ENCODE measurements around the gene DNAH9.

Gene DNAH9

GRCh38 chr17:11720816-11721215 is 122.5 kb downstream of the DNAH9 start:
- Mint-ChIP-seq H3K27me3 (no peaks in the 10 kb centered on the region), H3K4me1 (ENCODE audit: low read depth) (no peaks in the 10 kb centered on the region), H3K27ac (no peak overlapping the region), H3K9me3 (peaks cover 24% of the 10 kb centered on the region), H3K4me3 (no peak overlapping the region), H3K36me3 (ENCODE audit: low read depth) (no peaks in the 10 kb centered on the region)
- intact Hi-C loops (cut with micrococcal nuclease) = no loop called here

GRCh38 chr17:11730747-11731146 is 132.5 kb downstream of the DNAH9 start:
- Mint-ChIP-seq H3K4me3 (no peak overlapping the region), H3K4me1 (ENCODE audit: low read depth) (no peaks in the 10 kb centered on the region), H3K9me3 (peaks cover 9% of the 10 kb centered on the region), H3K36me3 (ENCODE audit: low read depth) (no peaks in the 10 kb centered on the region), H3K27ac (no peak overlapping the region), H3K27me3 (no peaks in the 10 kb centered on the region)
- intact Hi-C loops (cut with micrococcal nuclease) = no loop called here

GRCh38 chr17:11736613-11737312 is 138.5 kb downstream of the DNAH9 start:
- Mint-ChIP-seq H3K27me3 (no peaks in the 10 kb centered on the region), H3K36me3 (ENCODE audit: low read depth) (no peaks in the 10 kb centered on the region), H3K27ac (no peak overlapping the region), H3K4me3 (no peak overlapping the region), H3K9me3 (peaks cover 9% of the 10 kb centered on the region), H3K4me1 (ENCODE audit: low read depth) (no peaks in the 10 kb centered on the region)
- intact Hi-C loops (cut with micrococcal nuclease) = no loop called here

DNA sequence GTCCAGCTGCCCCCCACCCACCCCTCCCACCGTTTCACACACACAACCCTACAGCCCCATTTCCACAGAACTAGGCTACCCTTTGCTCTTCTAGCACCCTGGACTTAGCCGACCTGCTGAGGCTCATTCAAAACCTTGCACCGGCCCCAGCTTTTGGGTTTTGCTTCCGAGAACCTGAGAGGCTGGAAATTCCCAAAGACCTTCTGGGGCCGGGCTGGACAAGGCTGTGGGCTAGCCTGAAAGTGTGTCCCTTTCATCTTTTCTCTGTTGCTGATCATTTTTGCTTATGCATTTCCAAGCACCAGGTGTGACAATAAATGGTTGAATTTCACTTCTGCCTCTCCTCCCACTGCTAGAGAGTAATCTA is 139.0 kb downstream of the DNAH9 start:
- Mint-ChIP-seq H3K27ac (no peak overlapping the region), H3K9me3 (peaks cover 9% of the 10 kb centered on the region), H3K36me3 (ENCODE audit: low read depth) (no peaks in the 10 kb centered on the region), H3K4me3 (no peak overlapping the region), H3K27me3 (no peaks in the 10 kb centered on the region), H3K4me1 (ENCODE audit: low read depth) (no peaks in the 10 kb centered on the region)
- intact Hi-C loops (cut with micrococcal nuclease) = no loop called here

- peaks cover 8% of the 10 kb centered on the region for H3K9me3 Mint-ChIP-seq
- no peak overlapping the region for H3K4me3 Mint-ChIP-seq
- H3K27ac Mint-ChIP-seq = no peak overlapping the region
- no peaks in the 10 kb centered on the region for H3K4me1 Mint-ChIP-seq (ENCODE audit: low read depth)
- intact Hi-C loops (cut with micrococcal nuclease) = no loop called here
- no peaks in the 10 kb centered on the region for H3K27me3 Mint-ChIP-seq
- H3K36me3 Mint-ChIP-seq (ENCODE audit: low read depth) = no peaks in the 10 kb centered on the region
Measured at GRCh38 chr17:11738151-11738550, 139.9 kb downstream of the DNAH9 start.

DNA sequence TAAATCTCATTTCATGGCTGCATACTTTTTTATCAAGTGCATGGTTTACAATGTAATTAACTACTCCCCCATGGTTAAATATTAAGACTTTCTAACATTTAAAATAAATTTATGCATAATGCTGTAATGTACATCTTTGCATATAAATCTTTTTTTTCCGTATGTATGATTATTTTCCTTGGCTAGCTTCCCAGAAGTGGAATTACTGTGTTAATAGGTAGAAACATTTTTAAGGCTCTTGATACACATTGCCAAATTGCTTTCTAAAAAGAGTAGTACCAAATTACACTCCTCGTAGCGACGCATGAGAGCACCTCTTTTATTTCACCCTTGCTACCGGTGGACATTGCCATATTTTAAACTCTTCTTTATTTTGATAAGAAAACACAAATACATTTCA is 141.1 kb downstream of the DNAH9 start:
- intact Hi-C loops (cut with micrococcal nuclease) = no loop called here
- Mint-ChIP-seq H3K27ac (no peak overlapping the region), H3K4me1 (ENCODE audit: low read depth) (no peaks in the 10 kb centered on the region), H3K4me3 (no peak overlapping the region), H3K36me3 (ENCODE audit: low read depth) (no peaks in the 10 kb centered on the region), H3K9me3 (peaks cover 15% of the 10 kb centered on the region), H3K27me3 (no peaks in the 10 kb centered on the region)

- intact Hi-C loops (cut with micrococcal nuclease) = no loop called here
- Mint-ChIP-seq H3K27me3 (no peaks in the 10 kb centered on the region), H3K9me3 (peaks cover 20% of the 10 kb centered on the region), H3K4me1 (ENCODE audit: low read depth) (no peaks in the 10 kb centered on the region), H3K4me3 (no peak overlapping the region), H3K36me3 (ENCODE audit: low read depth) (no peaks in the 10 kb centered on the region), H3K27ac (no peak overlapping the region)
Measured at GRCh38 chr17:11739848-11740247, 141.6 kb downstream of the DNAH9 start.

GRCh38 chr17:11742886-11743285 is 144.6 kb downstream of the DNAH9 start:
- Mint-ChIP-seq H3K4me3 (no peak overlapping the region), H3K36me3 (ENCODE audit: low read depth) (no peaks in the 10 kb centered on the region), H3K27me3 (no peaks in the 10 kb centered on the region), H3K27ac (no peak overlapping the region), H3K4me1 (ENCODE audit: low read depth) (no peaks in the 10 kb centered on the region), H3K9me3 (peaks cover 44% of the 10 kb centered on the region)
- intact Hi-C loops (cut with micrococcal nuclease) = no loop called here

DNA sequence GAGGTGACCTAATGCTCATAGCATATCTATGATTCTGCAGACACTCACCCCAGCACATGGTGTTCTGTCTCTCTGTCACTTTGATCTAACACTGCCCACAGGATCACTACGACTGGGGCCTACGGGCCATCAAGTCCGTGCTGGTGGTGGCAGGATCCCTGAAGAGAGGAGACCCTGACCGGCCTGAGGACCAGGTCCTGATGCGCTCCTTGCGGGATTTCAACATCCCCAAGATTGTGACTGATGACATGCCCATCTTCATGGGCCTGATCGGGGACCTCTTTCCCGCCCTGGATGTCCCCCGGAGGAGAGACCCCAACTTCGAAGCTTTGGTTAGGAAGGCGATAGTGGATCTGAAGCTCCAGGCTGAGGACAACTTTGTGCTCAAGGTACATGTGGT is 146.4 kb downstream of the DNAH9 start:
- Mint-ChIP-seq H3K27ac (no peak overlapping the region), H3K27me3 (no peaks in the 10 kb centered on the region), H3K36me3 (ENCODE audit: low read depth) (no peaks in the 10 kb centered on the region), H3K9me3 (peaks cover 44% of the 10 kb centered on the region), H3K4me1 (ENCODE audit: low read depth) (no peaks in the 10 kb centered on the region), H3K4me3 (no peak overlapping the region)
- intact Hi-C loops (cut with micrococcal nuclease) = no loop called here

DNA sequence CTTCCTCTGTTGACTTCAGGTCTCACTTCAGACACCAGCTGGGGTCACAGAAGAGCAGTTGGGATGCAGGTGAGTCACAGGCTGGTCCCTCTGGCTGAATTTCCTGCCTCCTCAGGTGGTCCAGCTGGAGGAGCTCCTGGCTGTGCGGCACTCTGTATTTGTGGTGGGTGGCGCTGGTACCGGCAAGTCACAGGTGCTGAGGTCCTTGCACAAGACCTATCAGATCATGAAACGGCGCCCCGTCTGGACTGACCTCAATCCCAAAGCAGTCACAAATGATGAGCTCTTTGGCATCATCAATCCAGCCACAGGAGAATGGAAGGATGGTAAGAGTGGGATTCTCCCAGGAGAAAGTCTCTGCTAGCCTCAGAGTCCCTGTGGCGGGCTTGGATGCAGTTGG is 149.2 kb downstream of the DNAH9 start:
- H3K27me3 Mint-ChIP-seq = no peaks in the 10 kb centered on the region
- H3K9me3 Mint-ChIP-seq = peaks cover 53% of the 10 kb centered on the region
- H3K36me3 Mint-ChIP-seq (ENCODE audit: low read depth) = no peaks in the 10 kb centered on the region

GRCh38 chr17:11757815-11758214 is 159.5 kb downstream of the DNAH9 start:
- no peaks in the 10 kb centered on the region for H3K36me3 Mint-ChIP-seq (ENCODE audit: low read depth)
- peaks cover 50% of the 10 kb centered on the region for H3K9me3 Mint-ChIP-seq
- intact Hi-C loops (cut with micrococcal nuclease) = no loop called here
- H3K27me3 Mint-ChIP-seq = no peaks in the 10 kb centered on the region
- no peaks in the 10 kb centered on the region for H3K4me1 Mint-ChIP-seq (ENCODE audit: low read depth)
- no peak overlapping the region for H3K27ac Mint-ChIP-seq
- no peak overlapping the region for H3K4me3 Mint-ChIP-seq

More for the DNA sequence above, 149.2 kb downstream of the DNAH9 start:
- H3K4me3 Mint-ChIP-seq = no peak overlapping the region
- no peak overlapping the region for H3K27ac Mint-ChIP-seq
- intact Hi-C loops (cut with micrococcal nuclease) = no loop called here
- H3K4me1 Mint-ChIP-seq (ENCODE audit: low read depth) = no peaks in the 10 kb centered on the region

- H3K9me3 Mint-ChIP-seq = peaks cover 51% of the 10 kb centered on the region
- H3K4me3 Mint-ChIP-seq = no peak overlapping the region
- no peak overlapping the region for H3K27ac Mint-ChIP-seq
- no peaks in the 10 kb centered on the region for H3K36me3 Mint-ChIP-seq (ENCODE audit: low read depth)
- no peaks in the 10 kb centered on the region for H3K27me3 Mint-ChIP-seq
- intact Hi-C loops (cut with micrococcal nuclease) = no loop called here
- H3K4me1 Mint-ChIP-seq (ENCODE audit: low read depth) = no peaks in the 10 kb centered on the region
Measured at GRCh38 chr17:11768106-11768505, 169.8 kb downstream of the DNAH9 start.

DNA sequence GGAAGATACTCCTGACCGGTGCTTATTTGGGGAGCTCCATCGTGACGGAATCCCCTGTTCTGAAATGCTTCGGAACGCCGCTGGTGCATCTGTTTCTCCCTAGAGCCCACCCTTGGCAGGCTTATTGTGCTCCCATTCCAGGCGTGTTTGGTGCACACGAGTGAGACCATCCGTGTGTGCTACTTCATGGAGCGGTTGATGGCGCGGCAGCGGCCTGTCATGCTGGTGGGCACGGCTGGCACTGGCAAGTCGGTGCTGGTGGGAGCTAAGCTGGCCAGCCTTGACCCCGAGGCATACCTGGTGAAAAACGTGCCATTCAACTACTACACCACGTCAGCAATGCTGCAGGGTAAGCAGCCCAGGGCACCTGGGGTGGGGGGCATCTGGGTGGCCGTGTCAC is 170.7 kb downstream of the DNAH9 start:
- H3K27ac Mint-ChIP-seq = no peak overlapping the region
- no peaks in the 10 kb centered on the region for H3K27me3 Mint-ChIP-seq
- intact Hi-C loops (cut with micrococcal nuclease) = no loop called here
- no peaks in the 10 kb centered on the region for H3K36me3 Mint-ChIP-seq (ENCODE audit: low read depth)
- peaks cover 42% of the 10 kb centered on the region for H3K9me3 Mint-ChIP-seq
- H3K4me1 Mint-ChIP-seq (ENCODE audit: low read depth) = no peaks in the 10 kb centered on the region
- no peak overlapping the region for H3K4me3 Mint-ChIP-seq

DNA sequence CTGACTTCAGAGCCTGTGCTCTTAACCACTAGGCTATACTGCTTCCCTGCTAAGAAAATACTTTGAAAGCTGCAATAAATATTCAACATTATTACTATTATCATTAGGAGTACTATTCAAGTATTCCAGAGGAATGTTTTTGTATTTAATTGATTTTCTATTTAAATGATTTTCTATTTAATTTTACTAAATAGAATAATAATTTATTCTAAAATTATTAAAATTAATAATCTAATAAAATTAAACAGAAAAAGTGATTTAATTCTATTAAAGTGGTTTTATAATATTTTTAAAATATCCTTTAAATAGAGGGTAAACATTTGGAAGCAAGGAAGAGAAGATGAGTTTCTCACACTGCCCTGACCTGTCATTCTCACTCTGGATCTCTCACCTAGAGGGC is 173.8 kb downstream of the DNAH9 start:
- Mint-ChIP-seq H3K27ac (no peak overlapping the region), H3K9me3 (peaks cover 32% of the 10 kb centered on the region), H3K4me3 (no peak overlapping the region), H3K36me3 (ENCODE audit: low read depth) (no peaks in the 10 kb centered on the region), H3K4me1 (ENCODE audit: low read depth) (no peaks in the 10 kb centered on the region), H3K27me3 (no peaks in the 10 kb centered on the region)
- intact Hi-C loops (cut with micrococcal nuclease) = no loop called here

DNA sequence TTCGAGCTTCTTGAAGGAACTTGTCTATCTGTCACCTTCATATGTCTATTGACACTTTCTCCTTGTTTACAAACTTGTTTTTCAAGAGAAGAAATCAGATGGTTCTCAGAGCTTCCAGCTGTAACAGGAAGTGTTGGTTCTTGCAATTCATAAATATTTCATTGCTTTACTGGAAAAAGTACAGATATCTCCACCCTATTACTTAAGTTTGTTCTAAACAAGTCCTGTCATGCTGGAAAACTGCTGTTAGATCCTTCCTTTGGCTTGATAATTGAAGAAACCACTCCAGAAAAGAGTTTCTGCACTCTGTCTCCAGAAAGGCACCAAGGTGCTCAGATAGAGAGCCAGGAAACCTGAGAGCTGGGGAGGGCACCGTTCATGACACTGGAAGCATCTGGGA is 181.6 kb downstream of the DNAH9 start:
- intact Hi-C loops (cut with micrococcal nuclease) = no loop called here
- Mint-ChIP-seq H3K9me3 (peaks cover 43% of the 10 kb centered on the region), H3K36me3 (ENCODE audit: low read depth) (no peaks in the 10 kb centered on the region), H3K27me3 (no peaks in the 10 kb centered on the region), H3K4me3 (no peak overlapping the region), H3K4me1 (ENCODE audit: low read depth) (no peaks in the 10 kb centered on the region), H3K27ac (no peak overlapping the region)

Data from dendritic cell treated with granulocyte-macrophage colony-stimulating factor and Interleukin-4, amounts not matched to agents 40 ng/mL and 50 ng/mL, for 4 days (primary cell).